NCI-H345 (cell line): ENCODE measurements around the gene SORCS2.
A peak's percentile ranks its signal among the peaks of the same experiment; 100 is the strongest.

ENCODE experiments used
- DNase-seq: peaks from one replicate; lab custom pipeline; 2025; lab: John Stamatoyannopoulos, UW

SORCS2 gene

DNA sequence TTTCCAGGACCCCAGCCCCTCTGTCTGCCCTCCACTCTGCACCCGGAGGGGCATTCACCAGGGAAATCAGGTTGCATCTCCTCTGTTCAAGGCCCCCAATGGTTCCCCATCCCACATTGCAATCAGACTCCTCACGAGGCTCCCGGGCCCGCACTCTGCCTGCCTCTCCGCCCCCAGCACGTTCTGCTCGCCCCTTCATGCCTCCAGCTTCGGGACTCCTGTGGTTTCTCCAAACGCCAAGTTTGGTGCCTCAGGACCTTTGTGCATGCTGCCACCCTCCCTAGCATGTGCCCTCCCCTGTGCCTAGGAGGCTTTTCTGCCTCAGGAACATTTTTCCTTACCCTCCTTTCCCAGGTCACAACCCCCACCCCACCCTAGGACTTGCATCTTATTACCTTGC is 426.0 kb downstream of the SORCS2 start:
- DNase-seq = no peak

DNA sequence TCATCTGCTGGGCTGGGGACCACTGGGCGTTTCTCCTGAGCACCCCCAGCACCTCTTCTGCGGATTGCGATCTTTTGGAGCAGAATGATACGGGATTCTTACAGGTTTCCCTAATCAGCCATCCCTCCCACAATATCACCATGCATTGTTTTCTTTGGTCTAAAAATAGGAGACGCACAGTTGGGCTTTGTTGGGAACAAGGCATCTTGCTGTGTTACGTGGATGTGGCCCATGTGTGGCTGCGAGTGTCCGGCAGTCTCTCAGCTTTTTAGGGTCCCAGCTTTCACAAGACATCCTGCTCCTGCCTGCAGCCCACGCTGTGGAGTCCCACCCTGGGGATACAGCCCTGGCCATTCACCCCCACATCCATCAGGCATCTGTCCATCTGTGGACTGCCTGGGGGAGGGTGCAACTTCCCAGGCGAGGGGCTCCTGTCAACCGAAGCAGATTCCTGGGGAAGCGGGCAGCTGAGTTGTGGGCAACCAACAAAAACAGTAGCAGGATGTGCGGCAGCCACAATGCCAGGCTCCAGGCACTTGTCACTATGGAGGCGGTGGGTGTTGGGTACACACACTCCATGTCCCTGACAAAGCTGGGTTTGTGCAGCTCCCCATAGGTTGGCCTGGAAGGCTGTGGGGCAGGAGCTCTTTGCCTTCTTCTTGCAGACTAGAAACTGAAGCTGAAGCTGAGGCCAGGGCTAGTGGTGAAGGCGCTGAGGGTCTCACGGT is 427.9 kb downstream of the SORCS2 start:
- DNase-seq = no peak

DNA sequence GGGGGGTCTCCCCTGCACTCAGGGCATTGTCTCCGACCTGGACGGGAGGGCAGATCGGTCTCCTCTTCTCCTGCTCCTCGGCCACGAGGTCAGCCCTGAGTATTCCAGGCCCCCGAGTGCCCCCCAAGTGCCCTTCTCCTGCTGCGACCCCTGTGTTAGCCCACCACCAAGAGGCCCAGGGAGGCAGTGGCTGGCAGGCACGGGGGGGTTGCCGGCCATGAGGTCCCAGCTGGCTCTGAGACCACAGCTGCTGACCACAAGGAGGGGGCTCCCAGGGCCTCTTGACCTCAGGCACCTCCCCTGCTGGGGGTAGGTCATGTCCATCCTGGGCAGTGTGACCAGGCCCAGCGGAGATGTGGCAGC is 428.5 kb downstream of the SORCS2 start:
- DNase-seq = no peak

DNA sequence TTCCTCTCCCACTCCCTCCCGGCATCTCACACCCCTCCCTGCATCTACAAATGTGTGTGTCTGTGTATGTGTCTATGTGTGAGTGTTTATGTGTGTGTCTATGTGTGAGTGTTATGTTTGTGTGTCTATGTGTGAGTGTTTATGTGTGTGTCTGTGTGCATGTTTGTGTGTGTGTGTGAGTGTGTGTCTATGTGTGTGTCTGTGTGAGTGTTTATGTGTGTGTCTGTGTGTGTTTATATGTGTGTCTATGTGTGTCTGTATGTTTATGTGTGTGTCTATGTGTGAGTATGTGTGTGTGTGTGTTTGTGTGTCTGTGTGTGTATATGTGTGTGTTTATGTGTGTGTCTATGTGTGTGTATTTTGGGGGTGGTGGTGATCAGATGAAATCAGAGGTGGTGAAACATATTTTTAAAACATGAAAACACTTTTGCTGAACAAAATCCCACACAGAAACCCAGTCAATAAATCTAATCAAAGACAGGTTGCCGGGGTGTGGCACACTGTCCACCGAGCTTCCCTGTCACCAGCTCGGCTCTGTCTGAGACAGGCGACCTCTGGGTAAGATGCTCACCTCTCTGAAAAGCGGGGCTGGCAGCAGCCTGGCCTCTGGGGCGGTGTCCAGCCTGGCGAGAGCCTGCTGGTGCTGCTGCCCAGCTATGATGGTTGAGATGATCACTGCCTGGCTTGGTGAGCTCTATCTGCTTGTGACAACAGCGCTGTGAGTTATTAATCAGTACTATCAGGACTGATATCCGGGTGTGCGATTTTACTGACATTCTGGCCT is 429.1 kb downstream of the SORCS2 start:
- no peak for DNase-seq

DNA sequence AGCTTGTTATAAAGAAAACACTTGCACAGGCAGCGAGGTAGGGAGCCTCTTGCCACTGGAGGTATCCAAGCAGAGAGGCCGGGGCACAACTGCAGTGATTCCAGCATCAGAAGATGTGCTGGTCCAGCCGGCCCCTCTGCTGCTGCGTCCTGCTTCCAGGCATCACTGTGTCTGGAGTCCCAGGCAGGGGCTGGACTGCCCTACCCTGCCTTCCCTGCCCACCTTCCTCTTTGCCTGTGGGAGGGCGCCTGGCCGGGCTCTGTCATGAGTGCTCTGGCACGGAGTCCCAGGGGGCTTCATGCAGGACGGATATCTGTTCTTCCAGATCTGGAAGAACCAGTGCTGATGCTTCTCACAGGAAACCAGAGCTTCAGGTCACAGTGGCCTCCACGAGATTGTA is 430.0 kb downstream of the SORCS2 start:
- no peak for DNase-seq

DNA sequence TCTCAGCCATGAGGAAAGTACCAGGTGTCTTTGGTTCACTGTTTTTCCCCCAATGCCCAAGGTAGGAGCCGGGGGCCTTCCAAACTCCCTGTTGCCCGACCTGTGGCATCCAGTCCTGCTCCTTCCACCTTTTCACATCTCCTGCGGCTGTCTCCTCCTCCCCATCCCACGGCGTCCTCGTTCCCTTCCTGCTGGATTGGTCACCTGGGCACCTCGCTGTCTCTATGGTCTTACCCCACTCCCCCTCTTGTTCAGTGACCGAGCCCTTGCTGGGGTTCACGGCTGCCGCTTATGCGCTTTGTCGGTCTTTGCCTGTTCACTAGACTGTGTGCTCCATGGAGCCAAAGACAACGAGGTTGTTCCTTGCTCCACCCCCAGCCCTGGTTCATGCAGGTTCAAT is 431.1 kb downstream of the SORCS2 start:
- DNase-seq = no peak

DNA sequence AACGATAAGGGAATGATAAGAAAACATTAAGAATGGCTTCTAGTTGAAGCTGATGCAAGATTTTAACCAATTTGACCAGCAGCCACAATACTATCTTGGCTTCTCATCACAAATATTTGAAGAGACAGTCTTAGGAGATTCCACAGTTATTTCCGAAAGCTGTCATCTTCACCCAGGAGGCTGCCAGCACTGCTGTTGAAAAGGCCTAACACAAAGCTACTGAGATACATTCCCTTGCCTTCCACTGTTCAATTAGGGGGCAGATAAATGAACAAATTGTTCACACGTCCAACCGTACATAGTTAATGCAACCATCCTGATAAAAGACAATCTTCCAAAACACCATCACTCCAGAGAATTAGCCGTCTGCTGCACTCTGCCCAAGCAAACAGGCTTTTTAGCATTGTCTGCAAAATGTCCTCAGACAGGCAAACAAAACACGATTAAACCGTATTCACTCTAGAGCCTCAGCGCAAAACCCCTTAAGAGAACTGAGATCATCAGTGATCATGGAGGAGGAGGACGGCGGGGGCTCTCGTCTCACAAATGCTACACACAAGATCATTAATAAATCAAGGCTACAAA is 432.1 kb downstream of the SORCS2 start:
- DNase-seq = no peak

DNA sequence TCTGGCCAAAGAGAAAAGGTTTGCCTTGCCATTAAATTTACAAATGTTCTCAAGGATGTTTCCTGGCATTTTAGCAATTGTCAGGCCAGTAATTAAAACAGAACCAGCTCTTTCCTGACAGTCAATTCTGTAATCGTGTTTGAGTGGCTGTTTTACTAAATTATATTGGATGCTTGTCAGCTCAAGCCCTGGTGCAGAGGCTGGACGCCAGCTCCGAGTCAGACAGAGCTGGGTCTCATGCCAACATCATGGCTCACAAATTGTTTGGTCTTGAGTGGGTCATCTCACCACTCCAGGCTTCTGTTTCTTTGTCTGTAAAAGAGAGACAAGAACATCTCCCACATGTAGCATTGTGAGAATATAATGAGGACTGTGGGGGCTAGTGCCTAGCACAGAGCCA is 432.7 kb downstream of the SORCS2 start:
- DNase-seq = no peak

DNA sequence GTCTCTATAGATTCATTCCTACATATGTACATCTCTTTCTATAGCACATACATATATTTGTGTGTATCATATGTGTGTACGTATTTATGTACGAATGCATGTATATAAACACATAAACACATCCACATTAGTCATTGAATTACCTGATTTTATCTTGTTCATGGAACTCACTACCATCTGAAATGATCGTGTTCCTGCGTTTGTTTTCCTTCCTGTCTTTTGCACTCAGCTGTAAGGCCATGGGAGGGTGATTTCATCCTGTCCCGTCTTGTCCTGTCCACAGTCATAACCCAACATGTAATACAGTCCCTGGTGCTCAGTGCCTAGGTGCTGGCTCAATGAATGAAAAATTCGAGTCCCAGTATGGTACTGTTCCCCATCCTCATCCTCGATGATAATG is 434.2 kb downstream of the SORCS2 start:
- no peak for DNase-seq

DNA sequence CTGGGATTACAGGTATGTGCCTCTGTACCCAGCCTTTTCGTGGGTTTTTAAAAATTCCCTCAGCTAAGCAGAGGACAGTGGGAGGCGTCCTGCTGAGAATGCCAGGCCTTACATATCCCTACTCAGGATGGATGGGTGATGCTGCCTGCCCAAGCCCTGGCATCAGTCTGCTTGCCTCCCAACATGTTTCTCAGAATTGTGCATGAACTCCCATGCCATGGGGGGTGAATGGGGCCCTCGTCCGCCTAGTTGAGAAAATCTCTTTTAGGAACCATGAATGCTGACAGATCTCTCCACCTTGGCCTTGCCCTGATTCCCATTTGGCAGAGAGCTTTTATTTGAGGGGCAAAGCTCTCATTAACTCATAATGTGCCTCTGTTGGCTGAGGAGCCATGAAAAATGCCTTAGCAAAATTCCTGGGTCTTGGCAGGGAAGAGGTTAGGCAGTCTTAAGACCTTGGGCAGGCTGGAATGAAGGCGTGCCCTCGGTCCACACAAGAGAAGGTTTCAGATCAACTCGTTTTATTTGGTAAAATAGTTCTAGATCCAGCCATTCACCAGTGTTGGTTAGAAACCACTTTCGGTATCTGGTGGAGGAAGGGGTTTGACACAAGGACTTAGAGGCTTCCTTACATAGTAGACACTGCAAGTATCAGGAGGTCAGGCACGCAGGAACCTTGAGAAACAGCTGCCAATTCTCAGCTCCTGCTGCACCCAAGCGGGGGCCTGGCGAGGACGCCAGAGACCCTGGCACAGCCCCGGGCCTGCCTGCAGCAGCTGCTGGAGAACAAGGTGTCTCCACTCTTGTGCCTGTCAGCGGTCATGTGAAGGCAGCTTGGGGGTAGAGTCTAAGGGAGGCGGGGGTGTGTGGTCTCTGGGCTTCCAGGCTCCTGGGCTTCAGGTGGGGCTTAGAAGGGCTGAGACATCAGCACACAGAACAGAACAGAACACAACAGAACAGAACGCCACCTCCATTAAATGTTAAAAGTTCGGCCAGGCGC is 435.2 kb downstream of the SORCS2 start:
- no peak for DNase-seq

DNA sequence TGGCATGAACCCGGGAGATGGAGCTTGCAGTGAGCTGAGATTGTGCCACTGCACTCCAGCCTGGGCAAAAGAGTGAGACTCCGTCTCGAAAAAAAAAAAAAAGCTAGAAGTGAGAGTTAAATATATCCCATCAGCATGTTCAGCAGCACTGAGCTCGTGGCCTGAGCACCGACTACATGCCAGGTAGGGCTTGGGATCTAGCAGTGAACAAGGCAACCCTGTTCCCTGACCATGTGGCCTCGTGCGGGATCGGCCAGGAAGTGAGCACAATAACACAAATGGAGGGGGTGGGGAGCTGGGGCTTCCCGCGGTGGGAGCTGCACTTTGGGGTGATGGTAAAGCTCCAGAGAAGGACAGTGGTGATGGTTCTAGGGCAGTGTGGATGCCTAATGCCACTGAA is 436.1 kb downstream of the SORCS2 start:
- no peak for DNase-seq

DNA sequence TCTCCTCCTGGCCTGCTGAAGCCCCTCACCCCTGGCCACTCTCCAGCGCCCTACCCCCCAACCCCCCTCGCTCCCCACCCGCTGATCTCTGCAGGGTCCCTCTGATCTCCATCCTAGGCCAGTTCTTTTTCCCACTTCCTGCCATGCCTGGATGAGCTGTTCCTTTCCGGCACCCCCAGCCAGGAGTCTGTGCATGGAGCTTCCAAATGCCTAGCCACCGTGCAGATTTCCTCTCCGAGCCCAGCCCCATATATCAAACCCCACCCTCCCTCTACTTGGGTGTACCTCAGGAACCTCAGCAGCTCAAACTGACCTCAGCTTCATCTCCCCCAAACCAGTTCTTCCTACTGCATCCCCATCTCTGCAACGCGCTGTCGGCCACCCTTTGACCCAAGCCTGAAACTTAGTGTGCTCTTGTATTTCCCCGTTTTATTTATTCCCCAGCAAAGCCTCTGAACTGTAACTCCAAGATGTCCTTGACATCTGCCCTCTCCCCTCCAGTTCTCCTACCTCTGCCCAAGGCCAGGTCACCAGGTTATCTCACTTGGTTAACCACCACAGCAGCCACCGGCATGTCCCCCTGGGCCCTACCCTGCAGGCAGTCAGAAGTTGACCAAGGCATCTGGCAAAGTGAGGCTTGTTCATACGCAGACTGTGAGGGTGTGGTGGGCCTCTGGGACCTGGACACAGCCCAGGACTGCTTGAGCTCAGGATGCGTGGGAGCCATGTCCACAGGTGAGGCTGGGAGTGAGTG is 437.3 kb downstream of the SORCS2 start:
- DNase-seq = no peak

DNA sequence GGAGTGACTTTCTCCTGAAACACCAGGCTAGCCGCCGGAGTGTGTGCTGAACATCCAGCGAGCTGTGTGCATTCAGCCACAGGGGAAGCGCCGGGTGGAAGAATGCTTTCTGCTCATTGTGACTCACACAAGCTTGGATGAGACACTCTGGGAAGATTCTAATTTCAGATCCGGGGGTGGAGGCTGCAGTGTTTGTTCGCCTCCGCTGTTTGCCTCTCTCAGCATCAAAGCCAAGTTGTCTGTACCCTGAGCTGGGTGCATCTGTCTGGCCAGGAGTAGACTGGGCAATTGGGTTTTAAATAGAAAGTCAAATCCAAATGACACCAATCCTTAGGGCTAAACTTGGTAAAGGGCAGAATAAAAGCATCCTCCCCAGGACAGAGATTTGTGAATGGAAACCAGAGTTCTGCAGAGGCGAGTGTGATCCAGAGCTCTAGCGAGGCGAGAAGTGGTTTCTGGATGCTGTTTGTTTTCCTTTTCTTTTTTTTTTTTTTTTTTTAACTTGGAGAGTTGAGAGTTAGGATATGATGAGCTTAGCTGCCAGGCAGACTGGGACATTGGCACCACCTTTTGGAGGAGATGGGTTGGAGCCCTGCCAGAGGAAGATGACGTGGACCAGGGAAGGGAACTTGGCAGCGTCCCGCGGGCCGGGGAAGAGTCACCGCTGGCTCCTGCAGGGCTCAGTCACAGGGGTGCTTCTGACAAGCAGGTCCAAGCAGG is 438.4 kb downstream of the SORCS2 start:
- peak; percentile 68 for DNase-seq

DNA sequence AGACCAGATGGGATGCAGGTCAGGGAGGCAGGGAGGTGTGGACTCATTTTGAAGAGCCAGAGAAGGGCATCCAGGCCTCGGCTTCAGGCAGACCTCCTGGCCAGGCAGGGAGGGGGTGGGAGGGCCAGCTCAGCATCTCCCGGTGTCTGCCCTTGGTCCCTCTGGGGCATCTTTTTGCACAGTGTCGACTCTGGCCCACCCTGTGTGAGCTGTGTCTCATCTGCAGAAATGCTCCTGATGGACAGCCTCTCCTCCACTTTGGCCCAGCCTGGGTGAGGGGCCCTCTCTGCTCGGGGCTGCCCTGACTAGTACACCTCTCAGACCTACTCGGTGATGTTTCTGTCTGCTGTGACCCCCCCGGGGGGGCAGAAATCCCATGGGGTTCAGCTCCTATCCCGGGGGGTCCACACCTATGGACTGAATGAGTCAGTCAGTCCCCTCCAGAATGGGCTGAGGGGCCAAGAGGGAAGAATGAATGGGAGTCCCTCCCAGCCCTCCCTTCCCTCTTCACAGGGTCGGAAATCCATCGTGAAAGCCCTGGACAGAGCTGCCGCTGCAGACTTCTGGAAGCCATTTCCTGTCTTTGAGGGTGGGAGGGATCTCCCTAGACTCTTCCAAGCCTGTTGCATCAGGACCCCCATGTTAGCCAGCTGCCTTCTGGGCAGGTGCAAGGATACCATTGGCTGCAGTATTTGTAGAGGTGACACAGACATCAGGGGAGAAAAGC is 439.1 kb downstream of the SORCS2 start:
- DNase-seq = no peak

DNA sequence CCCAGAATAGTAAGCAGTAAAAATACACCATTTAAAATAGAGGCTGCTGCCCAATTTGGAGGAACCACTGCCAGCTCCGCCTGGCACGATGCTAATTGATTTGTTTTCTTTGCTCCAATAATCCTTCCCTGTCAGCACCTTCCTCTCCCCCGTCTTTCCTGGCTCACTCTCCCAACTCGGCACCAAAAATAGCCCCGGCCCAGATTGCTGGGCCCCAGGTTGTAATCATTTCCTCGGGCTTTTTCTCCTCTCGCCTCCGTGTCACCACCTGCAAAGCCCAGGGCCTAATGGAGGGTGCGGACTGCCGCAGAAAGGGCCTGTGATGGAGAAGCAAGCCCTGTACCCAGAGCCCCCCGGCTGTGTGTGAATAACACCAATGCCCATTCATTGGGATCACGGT is 440.0 kb downstream of the SORCS2 start:
- DNase-seq = no peak

DNA sequence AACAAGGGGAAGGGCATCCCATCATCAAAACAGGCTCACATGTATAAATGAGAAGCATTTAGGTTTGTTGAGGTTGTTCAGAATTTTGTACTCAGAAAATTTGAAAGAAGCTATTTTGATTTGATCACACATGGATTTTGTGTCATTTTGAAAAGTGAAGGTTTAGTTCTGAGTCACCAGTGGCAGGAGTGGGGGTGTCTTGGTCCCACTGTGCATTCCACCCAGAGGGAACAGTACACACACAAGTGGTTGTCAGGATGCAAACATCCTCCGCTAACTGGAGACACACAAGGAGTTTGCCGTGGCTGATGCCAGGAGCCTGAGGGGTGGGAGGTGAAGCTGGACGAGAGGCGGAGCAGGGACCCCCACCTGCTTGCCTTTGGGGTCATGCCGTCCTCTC is 440.6 kb downstream of the SORCS2 start:
- no peak for DNase-seq

DNA sequence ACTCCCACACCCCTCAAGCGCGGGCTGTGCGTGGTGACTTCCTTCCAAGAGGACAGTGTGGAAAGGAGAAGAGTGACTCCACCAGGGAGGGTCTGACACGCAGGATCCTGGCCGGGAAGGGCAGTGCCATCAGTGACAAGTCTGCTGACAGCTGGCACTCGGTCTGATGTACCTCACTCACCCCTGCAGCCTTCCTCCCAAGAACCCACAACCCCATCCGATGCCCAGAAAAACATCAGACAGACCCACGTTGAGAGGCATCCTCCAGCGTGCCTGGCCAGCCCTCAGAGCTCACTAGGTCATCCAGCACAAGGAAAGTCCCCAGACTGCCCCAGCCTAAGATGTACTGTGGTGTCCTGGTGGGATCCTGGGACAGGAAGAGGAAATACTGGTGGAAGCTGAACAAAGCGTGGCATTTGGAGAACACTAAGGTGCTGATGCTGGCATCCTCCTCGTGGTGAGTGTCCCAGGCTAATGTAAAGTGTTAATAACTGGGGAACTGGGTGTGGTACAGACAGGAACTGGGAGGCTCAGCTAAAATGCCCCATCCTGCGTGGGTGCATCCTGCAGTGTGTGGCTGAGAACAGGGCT is 442.4 kb downstream of the SORCS2 start:
- no peak for DNase-seq

DNA sequence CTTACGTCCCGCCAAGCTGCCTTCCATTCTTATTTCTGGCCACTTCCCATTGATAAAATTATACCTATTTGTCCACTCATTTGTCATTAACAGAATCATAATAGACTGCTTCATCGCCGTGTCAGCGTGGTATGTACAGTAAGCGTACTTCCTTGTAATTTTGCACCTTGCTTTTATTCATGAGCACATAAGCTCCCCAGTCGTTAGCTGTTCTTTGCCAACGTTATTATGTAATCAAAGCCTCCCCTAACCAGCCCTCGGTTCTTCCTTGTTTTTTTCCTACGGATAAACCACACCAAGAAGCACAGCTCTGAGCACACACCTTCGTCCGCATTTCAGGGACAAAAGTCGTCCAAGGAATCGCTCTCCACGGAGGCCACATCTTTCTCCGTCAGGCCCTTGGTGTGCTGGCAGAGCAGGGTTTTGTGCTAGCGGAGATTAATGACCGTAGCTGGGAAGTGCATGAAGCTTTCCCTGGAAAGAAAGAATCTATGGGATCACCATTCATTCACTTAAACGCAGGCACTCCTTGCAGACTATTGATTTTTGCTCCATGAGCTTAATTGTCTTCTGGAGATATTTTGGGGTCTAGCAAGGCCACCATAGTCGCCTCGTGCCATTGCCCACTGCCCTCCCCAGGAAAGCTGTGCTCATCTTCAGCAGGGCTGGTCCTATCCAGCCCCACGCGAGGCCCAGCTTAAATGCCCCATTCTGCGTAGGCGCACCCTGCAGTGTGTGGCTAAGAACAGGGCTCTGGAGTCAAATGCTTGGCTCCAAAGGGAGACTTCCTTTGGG is 443.3 kb downstream of the SORCS2 start:
- DNase-seq = no peak

DNA sequence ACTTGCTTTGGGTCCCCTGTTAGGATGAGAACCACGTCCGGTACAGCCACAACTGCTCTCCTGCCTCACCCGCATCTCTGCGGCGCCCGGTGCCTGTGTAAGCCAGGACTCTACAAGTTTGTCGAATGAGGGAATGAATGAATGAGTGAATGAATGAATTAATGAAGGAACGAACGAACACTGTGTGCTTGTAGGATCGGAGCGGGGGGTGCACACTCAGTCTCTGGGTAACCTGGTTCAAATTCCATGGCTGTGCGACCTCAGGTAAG is 443.8 kb downstream of the SORCS2 start:
- DNase-seq = no peak
